GM12872 (cell line): ENCODE results near the gene ASXL1.

Experiments
- TF ChIP-seq, protein P1 (sequence below): IDR thresholded peaks from 3 replicates; pipeline ENCODE4 v1.5.1; 2011; ENCODE audit warnings: low read depth, mild to moderate bottlenecking, low read length, moderate library complexity; ENCODE audit not compliant: insufficient read depth

ASXL1 gene

GRCh38 chr20:32454164-32455145 lies 96.3 kb downstream of the ASXL1 start:
- TF ChIP-seq, protein P1, sequence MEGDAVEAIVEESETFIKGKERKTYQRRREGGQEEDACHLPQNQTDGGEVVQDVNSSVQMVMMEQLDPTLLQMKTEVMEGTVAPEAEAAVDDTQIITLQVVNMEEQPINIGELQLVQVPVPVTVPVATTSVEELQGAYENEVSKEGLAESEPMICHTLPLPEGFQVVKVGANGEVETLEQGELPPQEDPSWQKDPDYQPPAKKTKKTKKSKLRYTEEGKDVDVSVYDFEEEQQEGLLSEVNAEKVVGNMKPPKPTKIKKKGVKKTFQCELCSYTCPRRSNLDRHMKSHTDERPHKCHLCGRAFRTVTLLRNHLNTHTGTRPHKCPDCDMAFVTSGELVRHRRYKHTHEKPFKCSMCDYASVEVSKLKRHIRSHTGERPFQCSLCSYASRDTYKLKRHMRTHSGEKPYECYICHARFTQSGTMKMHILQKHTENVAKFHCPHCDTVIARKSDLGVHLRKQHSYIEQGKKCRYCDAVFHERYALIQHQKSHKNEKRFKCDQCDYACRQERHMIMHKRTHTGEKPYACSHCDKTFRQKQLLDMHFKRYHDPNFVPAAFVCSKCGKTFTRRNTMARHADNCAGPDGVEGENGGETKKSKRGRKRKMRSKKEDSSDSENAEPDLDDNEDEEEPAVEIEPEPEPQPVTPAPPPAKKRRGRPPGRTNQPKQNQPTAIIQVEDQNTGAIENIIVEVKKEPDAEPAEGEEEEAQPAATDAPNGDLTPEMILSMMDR = no peak

DNA sequence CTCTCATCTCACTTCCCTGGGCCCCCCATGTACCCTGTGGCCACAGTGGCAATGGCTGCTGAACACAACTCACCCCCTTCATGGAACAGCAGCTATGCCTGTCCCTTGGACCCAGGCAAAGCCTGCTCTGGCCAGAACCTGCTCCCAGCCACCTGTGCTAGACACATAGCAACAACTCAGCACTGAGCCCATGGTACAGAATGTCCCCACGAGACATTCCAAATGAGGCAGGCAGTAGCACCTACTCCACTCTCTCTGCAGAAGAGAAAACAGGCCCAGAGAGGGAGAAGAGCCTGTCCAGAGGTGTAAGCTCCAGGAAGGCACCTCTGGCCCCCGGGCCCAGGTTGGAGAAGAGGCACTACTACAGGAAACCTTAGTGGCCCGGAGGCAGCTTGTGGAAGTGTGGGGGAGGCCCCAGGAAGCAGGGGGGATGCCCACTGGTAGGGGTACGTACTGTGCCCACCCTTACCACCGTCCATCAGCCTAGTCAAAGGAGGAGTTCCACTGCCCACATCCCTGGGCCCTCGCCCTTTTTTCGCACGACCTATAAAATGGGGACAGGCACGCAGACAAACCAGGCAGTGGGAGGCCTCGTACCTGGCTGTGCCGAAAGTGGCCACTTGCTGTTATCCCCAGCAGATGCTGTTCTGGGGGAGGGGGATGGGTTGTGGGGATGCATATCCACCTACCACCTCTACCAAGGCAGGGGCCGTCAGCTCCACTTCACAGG lies 97.2 kb downstream of the ASXL1 start:
- TF ChIP-seq, protein P1 = no peak

GRCh38 chr20:32455901-32456701 lies 98.0 kb downstream of the ASXL1 start:
- TF ChIP-seq, protein P1 = no peak

DNA sequence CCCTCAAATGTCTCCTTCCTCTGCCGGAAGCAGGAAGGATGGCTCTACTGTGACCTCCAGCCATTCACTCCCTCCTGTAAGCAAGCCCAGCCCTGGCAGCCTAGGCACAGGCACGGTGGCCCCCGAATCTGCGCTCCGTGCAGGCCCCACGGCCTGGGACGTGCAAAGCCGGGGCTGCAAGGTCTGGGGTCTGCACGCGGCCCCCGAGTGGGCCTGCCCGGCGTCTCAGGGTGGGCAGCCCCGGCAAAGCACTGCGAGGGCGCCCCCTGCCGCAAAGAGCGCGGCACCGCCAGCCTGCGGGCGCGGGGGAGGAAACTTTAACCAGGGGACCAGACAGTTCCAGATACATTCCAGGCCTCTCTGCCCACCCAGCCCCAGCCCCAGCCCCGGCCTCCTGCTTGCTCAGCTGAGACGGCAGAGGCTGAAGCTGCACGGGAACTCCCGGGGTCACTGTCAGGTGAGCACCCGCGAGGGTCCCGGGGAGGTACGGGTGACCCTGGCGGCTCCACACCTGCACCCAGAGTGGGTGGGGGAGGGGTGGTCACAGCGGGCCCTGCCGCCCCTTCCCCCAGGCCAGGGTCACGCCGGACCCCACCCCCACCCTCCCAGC lies 98.8 kb downstream of the ASXL1 start:
- TF ChIP-seq, protein P1 = peak; percentile 76

GRCh38 chr20:32457479-32457986 lies 99.4 kb downstream of the ASXL1 start:
- TF ChIP-seq, protein P1 = no peak

GRCh38 chr20:32458061-32458836 lies 100.1 kb downstream of the ASXL1 start:
- TF ChIP-seq, protein P1 = no peak
